BJ (cell line): ENCODE results near the gene CARMIL1. TPM values are rescaled to one million over a fixed set of nuclear protein-coding genes. Genes with fewer than 3 reads are reported as not detected.

Source experiments
- CTCF ChIA-PET: fragments of 350-600 bp; formaldehyde crosslinking; extraction: SDS; loops from one replicate; lab custom pipeline; 2021; ENCODE audit warnings: antibody characterized with exemption, inconsistent platforms; lab: Yijun Ruan, JAX
- POLR2A ChIA-PET: fragments of 300-600 bp; sonication (Branson Sonifier 250); formaldehyde crosslinking; extraction: SDS; loops from one replicate; lab custom pipeline; 2021; ENCODE audit warnings: antibody characterized with exemption; lab: Charles Lee
- DNase-seq: peaks from one replicate; pipeline ENCODE4 v3.0.0-alpha.2; 2011; ENCODE audit warnings: low read depth
- H3K27me3 ChIP-seq: 2 replicates; pipeline ENCODE4 v1.6.0; 2011; ENCODE audit warnings: low read length; ENCODE audit not compliant: control insufficient read depth, insufficient read depth
- H3K36me3 ChIP-seq: 2 replicates; pipeline ENCODE4 v1.5.1; 2011; ENCODE audit warnings: low read length; ENCODE audit not compliant: control insufficient read depth, insufficient read depth
- H3K4me3 ChIP-seq: 2 replicates; pipeline ENCODE4 v1.5.1; 2011; ENCODE audit warnings: low read depth, mild to moderate bottlenecking, control low read depth, low read length
- polyA plus RNA-seq: library from polyadenylated mRNA; depleted of rRNA; stranded (reverse); fragments of >200 nt; gene quantifications from 2 replicates; pipeline ENCODE4 v1.2.3, GENCODE V29; 2011
- TF ChIP-seq, protein P1 (sequence below): IDR thresholded peaks from 2 replicates; pipeline ENCODE4 v1.5.1; 2011; ENCODE audit warnings: low read depth, mild to moderate bottlenecking, control low read depth, inconsistent platforms, low read length, moderate library complexity; ENCODE audit not compliant: insufficient read depth

CARMIL1 gene
- polyA plus RNA-seq, 1 experiment, result 3.7 TPM

DNA sequence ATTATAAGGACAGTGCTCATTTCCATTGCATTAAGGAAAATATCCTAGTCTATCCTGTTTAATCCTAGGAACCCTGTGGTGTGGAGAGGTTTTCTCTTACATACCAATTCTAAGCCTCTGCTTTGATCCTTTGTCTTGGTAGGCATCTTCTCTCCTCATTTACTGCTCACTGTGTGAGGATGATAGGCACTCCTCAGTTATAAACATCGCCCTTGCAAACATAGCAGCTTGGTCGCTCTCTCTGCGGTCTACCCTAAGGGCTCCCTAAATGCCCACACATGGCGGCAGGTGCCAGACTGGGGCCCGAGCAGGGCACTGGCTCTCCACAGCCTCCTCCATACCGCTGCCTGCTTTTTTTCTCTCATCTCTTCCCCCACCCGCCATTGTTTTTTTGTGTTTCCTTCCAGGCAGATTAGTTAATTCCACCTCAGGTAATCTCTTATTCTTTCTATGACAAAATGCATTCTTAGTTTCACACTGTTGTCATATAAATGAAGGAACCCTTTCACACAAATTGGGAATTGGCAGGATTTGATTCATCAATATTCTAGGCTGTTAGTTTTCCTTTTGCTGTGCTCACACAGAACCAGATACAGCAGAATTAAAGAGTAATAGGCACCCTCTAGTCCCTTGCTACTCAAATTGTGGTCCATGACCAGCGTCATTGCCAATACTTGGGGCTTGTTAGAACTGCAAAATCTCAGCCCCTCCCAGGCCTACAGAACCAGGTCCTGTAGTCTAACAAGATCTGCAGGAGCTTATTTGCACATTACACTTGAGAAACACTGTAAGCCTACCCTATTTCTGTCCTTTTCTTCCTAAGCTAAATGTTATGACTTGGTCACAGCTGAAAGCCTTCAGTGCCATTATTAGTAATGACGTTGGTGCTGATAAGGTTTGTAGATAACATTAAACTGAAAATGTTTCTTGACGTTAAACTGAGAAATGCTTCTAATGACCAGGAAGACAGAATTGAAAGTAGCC, 36.3 kb downstream of the CARMIL1 start:
- H3K36me3 ChIP-seq, result no peaks in the 10 kb centered on the region
- no peaks in the 10 kb centered on the region for H3K27me3 ChIP-seq
- ChIA-PET POLR2A (interaction anchor here (0.7 kb wide), 1 partner anchor 13 kb away, joined by 6 read pairs; no protein-coding TSS in a partner anchor), CTCF (no interaction called here)
- TF ChIP-seq, protein P1, sequence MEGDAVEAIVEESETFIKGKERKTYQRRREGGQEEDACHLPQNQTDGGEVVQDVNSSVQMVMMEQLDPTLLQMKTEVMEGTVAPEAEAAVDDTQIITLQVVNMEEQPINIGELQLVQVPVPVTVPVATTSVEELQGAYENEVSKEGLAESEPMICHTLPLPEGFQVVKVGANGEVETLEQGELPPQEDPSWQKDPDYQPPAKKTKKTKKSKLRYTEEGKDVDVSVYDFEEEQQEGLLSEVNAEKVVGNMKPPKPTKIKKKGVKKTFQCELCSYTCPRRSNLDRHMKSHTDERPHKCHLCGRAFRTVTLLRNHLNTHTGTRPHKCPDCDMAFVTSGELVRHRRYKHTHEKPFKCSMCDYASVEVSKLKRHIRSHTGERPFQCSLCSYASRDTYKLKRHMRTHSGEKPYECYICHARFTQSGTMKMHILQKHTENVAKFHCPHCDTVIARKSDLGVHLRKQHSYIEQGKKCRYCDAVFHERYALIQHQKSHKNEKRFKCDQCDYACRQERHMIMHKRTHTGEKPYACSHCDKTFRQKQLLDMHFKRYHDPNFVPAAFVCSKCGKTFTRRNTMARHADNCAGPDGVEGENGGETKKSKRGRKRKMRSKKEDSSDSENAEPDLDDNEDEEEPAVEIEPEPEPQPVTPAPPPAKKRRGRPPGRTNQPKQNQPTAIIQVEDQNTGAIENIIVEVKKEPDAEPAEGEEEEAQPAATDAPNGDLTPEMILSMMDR, result no peak
- no peak for DNase-seq
- no peak overlapping the region for H3K4me3 ChIP-seq

DNA sequence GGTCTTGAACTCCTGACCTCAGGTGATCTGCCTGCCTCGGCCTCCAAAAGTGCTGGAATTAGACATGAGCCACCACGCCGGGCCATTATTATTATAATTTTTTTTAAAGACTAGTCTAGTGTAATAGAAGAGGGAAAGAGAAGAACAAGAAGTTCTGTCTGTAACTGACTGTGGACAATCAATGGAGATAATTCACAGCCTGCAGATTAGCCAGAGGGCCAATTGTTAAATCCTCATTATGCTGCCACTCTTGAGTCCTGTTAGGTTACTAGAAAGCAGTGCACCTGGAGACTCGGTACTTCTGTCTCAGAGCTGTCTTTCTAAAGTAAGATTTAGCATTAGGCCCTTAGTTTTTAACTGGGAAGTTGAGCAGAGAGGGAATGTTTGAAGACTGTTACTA, 37.5 kb downstream of the CARMIL1 start:
- Histone ChIP-seq H3K4me3 (no peak overlapping the region), H3K27me3 (no peaks in the 10 kb centered on the region), H3K36me3 (no peaks in the 10 kb centered on the region)
- CTCF ChIA-PET, result no interaction called here
- DNase-seq, result no peak
- POLR2A ChIA-PET, result no interaction called here
- TF ChIP-seq, protein P1, result no peak

DNA sequence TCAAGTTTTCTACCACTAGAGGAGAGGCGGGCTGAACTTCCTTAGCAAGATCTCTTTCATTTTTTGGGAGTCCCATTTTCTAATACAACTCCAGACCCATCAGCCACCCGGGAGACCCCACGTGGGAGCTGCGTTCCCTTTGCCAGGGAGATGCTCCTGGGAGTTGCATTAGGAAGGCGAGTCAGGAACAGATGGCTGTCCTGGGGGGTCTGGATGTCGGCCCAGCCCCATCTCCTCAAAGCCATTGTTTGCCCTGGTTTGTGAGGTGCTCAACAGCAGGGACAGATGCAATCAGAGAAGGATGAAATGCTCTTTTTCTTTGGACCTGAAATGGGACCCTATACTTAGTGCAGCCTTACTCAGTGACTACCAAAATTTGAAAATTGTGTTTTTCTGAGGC, 39.4 kb downstream of the CARMIL1 start:
- Histone ChIP-seq H3K36me3 (no peaks in the 10 kb centered on the region), H3K4me3 (no peak overlapping the region), H3K27me3 (no peaks in the 10 kb centered on the region)
- TF ChIP-seq, protein P1, result no peak
- POLR2A ChIA-PET, result no interaction called here
- CTCF ChIA-PET, result interaction anchor here (1.1 kb wide), 1 partner anchor 172 kb away, joined by 3 read pairs; no protein-coding TSS in a partner anchor
- no peak for DNase-seq

- CTCF ChIA-PET, result interaction anchor here (1.6 kb wide), 1 partner anchor 42 kb away, joined by 4 read pairs; the partner anchor contains the start of gene CARMIL1
- no peak overlapping the region for H3K4me3 ChIP-seq
- POLR2A ChIA-PET, result no interaction called here
- TF ChIP-seq, protein P1, result no peak
- no peak for DNase-seq
- no peaks in the 10 kb centered on the region for H3K27me3 ChIP-seq
- no peaks in the 10 kb centered on the region for H3K36me3 ChIP-seq
These were observed 41.3 kb downstream of the CARMIL1 start for GRCh38 chr6:25320459-25320858.

- ChIA-PET POLR2A (no interaction called here), CTCF (interaction anchor here (0.9 to 1.6 kb wide), 2 partner anchors 34 to 43 kb away, joined by 3 read pairs; partner anchors contain the start of gene CARMIL1)
- TF ChIP-seq, protein P1, result no peak
- DNase-seq, result no peak
- Histone ChIP-seq H3K27me3 (no peaks in the 10 kb centered on the region), H3K36me3 (no peaks in the 10 kb centered on the region), H3K4me3 (no peak overlapping the region)
These were observed 43.5 kb downstream of the CARMIL1 start for GRCh38 chr6:25322692-25323091.
